ENCODE data around the gene PKP1.

- TF ChIP-seq CTCF (conservative IDR thresholded peaks at IDR 0.05; ENCODE audit: low read depth in 2 of 2) (no peak), CREB1 (CRISPR knock-in tag; IDR thresholded peaks at IDR 0.05; ENCODE audit: low read depth) (no peak), EZH2phosphoT487 (IDR thresholded peaks at IDR 0.05; ENCODE audit: unreplicated experiment) (no peak), JUNB (IDR thresholded peaks at IDR 0.05; ENCODE audit: unreplicated experiment) (no peak), REST (IDR thresholded peaks at IDR 0.05; ENCODE audit: unreplicated experiment) (no peak)
Measured at GRCh38 chr1:201269900-201270410, 13.4 kb upstream of the PKP1 start.
